HG03066 (cell line): ENCODE results near the gene CCNY.
A peak's percentile ranks its signal among the peaks of the same experiment; 100 is the strongest.

Source experiments
- ATAC-seq: cut with Tn5 transposase; IDR thresholded peaks from one replicate; pipeline ENCODE4 v1.9.1; 2021; ENCODE audit warnings: low read depth; ENCODE audit not compliant: unreplicated experiment

CCNY gene

DNA sequence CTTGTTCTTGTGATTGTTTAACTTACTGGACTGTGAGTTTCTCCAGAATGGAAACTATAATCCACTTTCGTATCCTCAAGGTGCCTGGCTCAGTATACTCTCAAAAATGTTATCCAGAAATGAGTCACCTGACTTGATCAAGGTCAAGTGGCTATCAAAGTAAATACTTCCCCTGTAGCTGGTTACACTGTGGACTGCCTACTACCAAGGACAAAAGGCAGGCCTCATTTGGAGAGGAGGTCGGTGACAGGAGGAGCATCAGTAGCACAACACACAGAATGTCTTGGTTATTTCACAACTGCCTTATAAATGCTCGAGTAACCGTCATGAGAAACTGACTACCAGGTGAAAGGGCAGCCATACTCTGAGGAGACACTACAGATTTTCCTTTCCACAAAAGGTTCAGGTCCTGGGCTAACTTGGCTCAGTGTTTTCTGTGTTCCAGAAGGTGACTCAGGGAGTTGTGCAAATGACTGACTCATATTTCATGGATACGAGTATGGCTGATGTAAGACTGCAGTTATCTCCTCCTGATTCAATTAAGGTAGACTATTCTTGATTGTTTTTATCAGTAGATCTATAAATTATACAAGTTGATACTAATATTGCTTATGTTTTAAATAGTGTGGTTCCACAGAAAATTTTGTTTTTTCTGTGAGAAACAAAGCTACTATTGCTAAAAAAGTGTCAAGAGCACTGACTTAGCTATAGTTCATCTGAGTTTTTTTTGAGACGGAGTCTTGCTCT is 4.2 kb upstream of the CCNY start:
- no peak for ATAC-seq

GRCh38 chr10:35334297-35334696 is 2.0 kb upstream of the CCNY start:
- ATAC-seq, result no peak

GRCh38 chr10:35335133-35336083 is 901 bp upstream of the CCNY start:
- ATAC-seq, result peak; percentile 0

GRCh38 chr10:35336921-35337823 is 863 bp downstream of the CCNY start:
- peak; percentile 14 for ATAC-seq

GRCh38 chr10:35339942-35340341 is 3.6 kb downstream of the CCNY start:
- ATAC-seq, result peak; percentile 20

GRCh38 chr10:35340975-35341374 is 4.7 kb downstream of the CCNY start:
- ATAC-seq, result no peak

GRCh38 chr10:35341521-35341920 is 5.2 kb downstream of the CCNY start:
- ATAC-seq, result peak; percentile 76

DNA sequence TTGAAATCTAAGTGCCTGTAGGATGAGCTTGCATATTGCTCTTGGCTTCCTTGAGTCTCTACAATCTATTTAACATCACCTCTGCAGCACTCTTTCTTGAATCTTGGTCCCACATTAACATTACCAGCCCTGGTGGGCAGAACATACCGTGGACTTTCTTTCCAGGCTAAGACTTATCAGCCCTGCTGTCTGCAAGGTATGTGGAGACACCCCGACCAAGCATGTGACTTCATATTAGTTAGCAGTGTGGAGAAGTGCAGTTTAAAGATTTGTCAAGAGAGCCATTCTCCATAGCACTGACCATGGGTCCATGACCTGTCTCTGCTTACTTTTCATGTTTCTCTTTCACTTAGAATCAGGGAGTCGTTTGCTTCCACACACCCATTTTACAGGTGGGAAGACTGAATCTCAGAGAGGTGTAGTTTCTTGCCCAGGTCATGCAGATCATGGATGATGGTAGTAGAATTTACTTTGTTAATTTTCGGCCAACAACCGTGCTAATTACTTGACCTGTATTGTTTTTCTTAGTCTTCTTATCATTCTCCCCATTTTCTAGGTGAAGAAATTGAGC is 6.0 kb downstream of the CCNY start:
- no peak for ATAC-seq

DNA sequence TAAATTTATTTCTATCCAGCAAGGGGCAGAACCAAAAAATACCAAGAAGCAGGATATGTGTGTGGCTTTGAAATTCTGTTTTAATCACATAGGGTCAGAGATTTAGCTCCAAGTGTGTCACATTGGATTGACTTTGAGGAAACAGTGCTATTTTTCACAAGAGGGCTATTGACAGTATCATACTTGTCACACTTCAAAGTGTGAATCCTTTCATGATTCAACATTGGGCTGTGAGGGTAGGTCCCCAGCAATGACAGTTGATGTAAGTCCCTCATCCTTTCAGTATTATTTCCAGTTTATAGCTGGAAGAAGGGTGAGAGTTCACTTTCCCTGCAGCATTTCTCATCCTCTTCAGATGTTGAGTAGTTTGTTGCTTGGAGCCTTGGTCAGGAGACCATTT is 7.4 kb downstream of the CCNY start:
- ATAC-seq, result no peak

- ATAC-seq, result no peak
Measured at GRCh38 chr10:35345383-35345742, 9.1 kb downstream of the CCNY start.

- no peak for ATAC-seq
Measured at GRCh38 chr10:35346248-35346647, 9.9 kb downstream of the CCNY start.

GRCh38 chr10:35347121-35347562 is 10.8 kb downstream of the CCNY start:
- ATAC-seq, result no peak

DNA sequence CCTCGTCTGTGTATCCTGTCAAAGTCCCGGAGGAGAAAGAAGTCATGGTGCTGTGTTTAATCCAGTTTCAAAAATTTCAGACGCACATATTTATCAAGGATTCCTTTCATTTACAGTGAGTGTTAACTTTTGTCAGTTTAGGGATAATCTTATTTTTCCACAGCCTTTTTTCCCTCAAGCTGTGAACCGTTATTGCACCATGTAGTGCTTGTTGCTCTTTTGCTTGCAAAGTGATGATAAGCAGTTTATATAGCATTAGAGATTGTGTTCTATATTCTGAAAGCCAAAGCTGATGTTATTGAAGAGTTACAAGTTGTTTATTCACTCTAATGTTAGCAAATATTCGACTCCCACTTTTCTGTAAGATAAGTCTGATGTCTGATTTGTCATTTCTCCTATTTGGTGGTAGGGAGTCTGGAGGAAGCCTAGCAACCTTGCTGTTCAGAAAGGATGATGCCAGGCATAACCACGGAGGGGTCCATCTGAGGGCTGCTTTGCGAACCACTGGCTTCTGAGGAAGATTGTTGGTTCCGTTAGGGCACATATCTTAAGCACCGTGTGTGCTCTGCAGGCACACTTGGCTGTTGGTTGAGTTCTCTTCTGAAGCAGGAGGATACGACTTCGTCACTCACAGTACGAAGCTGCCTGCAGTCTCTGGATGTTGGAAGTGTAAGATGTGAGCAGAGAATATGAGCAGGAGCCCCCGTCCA is 11.7 kb downstream of the CCNY start:
- ATAC-seq, result no peak

DNA sequence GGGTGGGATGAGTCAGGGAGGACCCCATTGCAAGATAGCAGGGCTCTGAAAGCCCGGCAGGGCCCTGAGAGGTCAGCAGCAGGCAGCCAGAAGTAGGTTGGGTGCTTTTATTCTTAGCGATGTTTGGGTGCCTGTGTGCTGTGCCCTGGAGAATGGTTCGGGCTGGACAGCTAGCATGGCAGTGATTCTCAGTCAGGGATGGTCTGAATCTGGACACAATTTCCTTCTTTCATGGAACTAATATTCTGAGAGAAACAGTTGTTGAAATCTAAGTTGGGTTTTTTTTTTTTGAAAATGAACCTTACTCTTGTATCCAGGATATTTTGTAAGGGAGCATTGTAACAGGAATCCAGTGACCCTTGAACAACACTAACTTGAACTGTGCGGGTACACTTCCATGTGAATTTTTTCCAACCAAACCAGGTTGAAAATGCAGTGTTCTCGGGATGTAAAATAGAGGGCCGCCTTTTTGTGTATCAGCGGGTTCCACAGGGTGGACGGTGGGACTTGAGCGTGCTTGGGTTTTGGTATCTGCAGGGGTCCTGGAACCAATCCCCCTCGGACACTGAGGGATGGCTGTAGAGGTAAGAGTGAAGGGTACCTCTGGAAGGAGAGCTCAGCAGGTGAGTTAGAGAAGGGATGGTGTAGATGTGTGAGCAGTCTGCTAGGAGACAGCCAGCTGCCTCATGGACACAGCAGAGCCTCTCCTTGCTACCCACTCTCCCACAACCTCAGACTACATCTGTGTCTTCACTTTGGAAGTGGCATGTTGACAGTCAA is 12.5 kb downstream of the CCNY start:
- ATAC-seq, result no peak

DNA sequence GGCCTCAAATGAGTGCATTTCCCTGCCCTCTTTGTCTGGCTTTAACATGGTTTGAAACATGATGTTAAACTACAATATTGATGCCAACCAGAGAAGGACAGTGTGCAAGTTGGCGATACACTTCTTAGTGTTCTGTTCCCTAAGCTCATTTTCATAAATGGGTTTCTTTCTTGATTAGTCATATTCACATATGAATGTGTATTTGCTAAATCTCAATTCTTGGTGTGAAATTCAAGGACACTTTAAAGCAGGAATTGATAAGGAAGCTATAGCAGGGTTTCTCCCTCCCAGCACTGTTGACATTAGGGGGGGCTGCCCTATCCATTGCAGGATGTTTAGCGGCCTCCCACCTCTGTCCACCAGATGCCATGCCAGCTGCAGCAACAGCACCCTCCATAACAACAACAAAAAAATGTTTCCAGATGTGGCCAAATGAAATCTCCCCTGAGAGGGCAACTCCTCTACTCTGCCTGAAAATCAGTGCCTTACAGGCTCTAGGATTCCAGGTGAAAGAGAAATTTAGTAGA is 13.1 kb downstream of the CCNY start:
- ATAC-seq, result no peak

DNA sequence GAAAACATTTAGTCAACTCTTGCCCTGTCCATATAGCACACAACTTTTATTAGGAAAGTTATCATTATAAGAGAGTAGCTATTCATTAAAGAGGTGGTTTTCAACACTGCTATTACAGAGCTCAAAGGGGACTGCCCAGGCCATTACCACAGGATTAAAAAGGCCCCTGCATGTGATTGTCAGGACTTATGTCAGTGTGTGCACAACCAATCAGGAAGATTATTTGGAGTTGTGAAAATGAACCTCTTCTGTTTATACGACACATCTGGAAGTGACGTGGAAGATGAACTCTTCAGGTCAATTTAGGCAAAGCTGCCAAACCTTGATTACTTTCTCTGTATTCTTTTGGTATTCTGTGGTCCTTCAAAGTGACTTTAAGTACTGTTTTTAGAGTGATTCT is 14.7 kb downstream of the CCNY start:
- ATAC-seq, result no peak

DNA sequence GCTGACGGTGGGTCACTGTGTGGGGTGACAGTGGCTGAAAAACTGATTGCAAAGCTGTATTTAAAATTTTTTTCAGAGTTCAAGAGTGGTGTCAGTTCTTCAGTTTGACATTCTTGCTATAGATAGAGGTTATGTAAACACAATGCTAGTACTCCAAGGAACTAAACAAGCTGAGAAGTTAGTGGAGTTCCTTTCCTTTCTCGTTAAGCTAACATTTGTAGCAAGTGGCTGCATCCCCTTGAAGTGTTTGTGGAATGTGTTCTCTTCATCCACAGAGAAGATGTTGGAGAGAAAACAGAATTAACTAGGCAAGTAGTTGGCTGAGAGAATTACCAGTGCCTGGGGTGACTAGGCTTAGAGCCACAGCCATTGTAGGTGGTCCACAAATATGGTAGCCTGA is 15.8 kb downstream of the CCNY start:
- ATAC-seq, result no peak

DNA sequence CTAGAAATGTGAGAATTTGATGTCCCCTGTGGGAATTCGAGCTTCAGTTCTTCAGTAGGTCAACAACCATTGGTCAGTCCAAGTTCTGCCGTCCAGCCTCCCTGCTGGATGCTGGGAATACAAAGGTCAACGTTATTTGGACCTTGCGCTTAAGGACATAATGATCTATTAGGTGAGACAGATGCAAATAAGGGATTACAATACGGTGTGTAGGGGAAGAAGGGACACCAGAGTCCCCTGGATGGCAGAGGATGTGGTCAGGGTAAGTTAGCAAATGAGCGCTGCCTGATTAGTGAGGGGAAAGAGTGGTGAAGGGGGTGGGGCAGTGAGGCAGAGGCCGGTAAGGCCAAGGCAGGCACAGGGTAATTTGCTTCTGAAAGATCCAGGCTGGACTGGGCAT is 16.2 kb downstream of the CCNY start:
- no peak for ATAC-seq

GRCh38 chr10:35353395-35353794 is 17.1 kb downstream of the CCNY start:
- no peak for ATAC-seq
